CD4-positive, alpha-beta T cell (primary cell): ENCODE measurements around the gene PRKCG. TPM values are rescaled to one million over a fixed set of nuclear protein-coding genes. Genes with fewer than 3 reads are reported as not detected.
A peak's percentile ranks its signal among the peaks of the same experiment; 100 is the strongest.

Source experiments
- ATAC-seq: fragments of 200-7000 bp; cut with Tn5 transposase; one replicate; pipeline ENCODE4 v1.10.0; 2022; ENCODE audit warnings: mild to moderate bottlenecking; ENCODE audit not compliant: poor library complexity
- CTCF ChIA-PET: fragments of 350-600 bp; sonication (Branson Sonifier 250); formaldehyde crosslinking; loops from one replicate; lab custom pipeline; 2021; ENCODE audit warnings: antibody characterized with exemption, inconsistent platforms; lab: Charles Lee
- POLR2A ChIA-PET: fragments of 350-600 bp; sonication (Branson Sonifier 250); formaldehyde crosslinking; loops from one replicate; lab custom pipeline; 2021; ENCODE audit warnings: antibody characterized with exemption, inconsistent platforms; lab: Charles Lee
- DNase-seq, 14 experiments: peaks; one replicate each; pipeline ENCODE4 v3.0.0-alpha.2; 2013 to 2020; ENCODE audit warnings: mixed read lengths in 2 of 14
- H3K27ac ChIP-seq, 2 donors: one replicate each; pipeline versions ENCODE4 v1.5.1 to v1.7.0; 2013; ENCODE audit warnings: low read length in 2 of 2, low read depth in 1 of 2, mild to moderate bottlenecking in 1 of 2
- H3K27me3 ChIP-seq, 2 experiments: 1 replicate in 1 of 2; 2 replicates in 1 of 2; pipeline versions ENCODE4 v1.6.1 to v1.7.0; 2013; ENCODE audit warnings: low read length in 2 of 2, control low read depth in 1 of 2, mild to moderate bottlenecking in 1 of 2, moderate library complexity in 1 of 2; ENCODE audit not compliant: insufficient read depth in 2 of 2, control insufficient read depth in 1 of 2
- H3K36me3 ChIP-seq: one replicate; pipeline ENCODE4 v1.6.1; 2013; ENCODE audit warnings: low read length, control low read depth; ENCODE audit not compliant: insufficient read depth
- H3K4me1 ChIP-seq: one replicate; pipeline ENCODE4 v1.6.1; 2013; ENCODE audit warnings: low read length, control low read depth; ENCODE audit not compliant: insufficient read depth
- H3K4me3 ChIP-seq: one replicate; pipeline ENCODE4 v1.5.1; 2013; ENCODE audit warnings: mild to moderate bottlenecking, low read length, moderate library complexity
- H3K9me3 ChIP-seq, 2 experiments: 1 replicate in 1 of 2; 2 replicates in 1 of 2; pipeline versions ENCODE4 v1.6.1 to v1.7.0; 2013; ENCODE audit warnings: low read length in 2 of 2, mild to moderate bottlenecking in 2 of 2, control low read depth in 1 of 2, moderate library complexity in 1 of 2; ENCODE audit not compliant: control insufficient read depth in 1 of 2, insufficient read depth in 1 of 2
- H3K27ac Mint-ChIP-seq: one replicate; pipeline ENCODE4 v1.8.0; 2020; ENCODE audit warnings: mixed read lengths
- H3K27me3 Mint-ChIP-seq: one replicate; pipeline ENCODE4 v1.8.0; 2021; ENCODE audit warnings: mixed read lengths
- H3K36me3 Mint-ChIP-seq: one replicate; pipeline ENCODE4 v1.8.0; 2021; ENCODE audit warnings: low read depth, mixed read lengths
- H3K4me1 Mint-ChIP-seq: one replicate; pipeline ENCODE4 v1.8.0; 2021; ENCODE audit warnings: low read depth, mixed read lengths
- H3K4me3 Mint-ChIP-seq: one replicate; pipeline ENCODE4 v1.8.0; 2020; ENCODE audit warnings: mild to moderate bottlenecking, mixed read lengths
- H3K9me3 Mint-ChIP-seq: one replicate; pipeline ENCODE4 v1.8.0; 2020; ENCODE audit warnings: mixed read lengths
- intact Hi-C, 2 experiments: fragments of 100-400 bp; cut with DNase I in 1 of 2; cut with micrococcal nuclease in 1 of 2; formaldehyde crosslinking; loops; one replicate each; pipeline versions ENCODE4 v1.15.1 to v1.9.0; 2023 to 2025; cut with DNase I, micrococcal nuclease
- total RNA-seq, 174 experiments: library from RNA in 2 of 174; stranded (reverse) in 2 of 174; gene quantifications; one replicate each; pipeline ENCODE4 v1.2.3 and lab custom pipeline; 2021 to 2026
- TF ChIP-seq, protein P1 (sequence below): fragments of 200-600 bp; IDR thresholded peaks from one replicate; pipeline ENCODE4 v1.8.0; 2022; ENCODE audit warnings: antibody characterized with exemption, mild to moderate bottlenecking

PRKCG gene
- total RNA-seq, 2 experiments from 2014 or later, result 1.5 to 1.6 TPM

GRCh38 chr19:53898636-53899341 is 16.8 kb downstream of the PRKCG start:
- DNase-seq (peak in 1 of 14 experiments; percentile 53), ATAC-seq (no peak)
- H3K9me3 Mint-ChIP-seq, result peaks cover 6% of the 10 kb centered on the region
- H3K36me3 ChIP-seq, result no peaks in the 10 kb centered on the region
- no peak overlapping the region for H3K27ac Mint-ChIP-seq
- peaks cover 0 to 24% of the 10 kb centered on the region in 2 experiments for H3K9me3 ChIP-seq
- ChIA-PET CTCF (no interaction called here), POLR2A (no interaction called here)
- no peaks in the 10 kb centered on the region for H3K4me1 ChIP-seq
- TF ChIP-seq, protein P1, sequence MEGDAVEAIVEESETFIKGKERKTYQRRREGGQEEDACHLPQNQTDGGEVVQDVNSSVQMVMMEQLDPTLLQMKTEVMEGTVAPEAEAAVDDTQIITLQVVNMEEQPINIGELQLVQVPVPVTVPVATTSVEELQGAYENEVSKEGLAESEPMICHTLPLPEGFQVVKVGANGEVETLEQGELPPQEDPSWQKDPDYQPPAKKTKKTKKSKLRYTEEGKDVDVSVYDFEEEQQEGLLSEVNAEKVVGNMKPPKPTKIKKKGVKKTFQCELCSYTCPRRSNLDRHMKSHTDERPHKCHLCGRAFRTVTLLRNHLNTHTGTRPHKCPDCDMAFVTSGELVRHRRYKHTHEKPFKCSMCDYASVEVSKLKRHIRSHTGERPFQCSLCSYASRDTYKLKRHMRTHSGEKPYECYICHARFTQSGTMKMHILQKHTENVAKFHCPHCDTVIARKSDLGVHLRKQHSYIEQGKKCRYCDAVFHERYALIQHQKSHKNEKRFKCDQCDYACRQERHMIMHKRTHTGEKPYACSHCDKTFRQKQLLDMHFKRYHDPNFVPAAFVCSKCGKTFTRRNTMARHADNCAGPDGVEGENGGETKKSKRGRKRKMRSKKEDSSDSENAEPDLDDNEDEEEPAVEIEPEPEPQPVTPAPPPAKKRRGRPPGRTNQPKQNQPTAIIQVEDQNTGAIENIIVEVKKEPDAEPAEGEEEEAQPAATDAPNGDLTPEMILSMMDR, result no peak
- H3K36me3 Mint-ChIP-seq, result no peaks in the 10 kb centered on the region
- intact Hi-C loops, result loop anchor here in 1 of 2 experiments (10.0 kb wide), 1 partner anchor 304 kb away; no protein-coding TSS in a partner anchor
- no peak overlapping the region for H3K4me3 ChIP-seq
- peaks cover 31 to 32% of the 10 kb centered on the region in 2 experiments for H3K27me3 ChIP-seq
- H3K4me1 Mint-ChIP-seq, result peaks cover 5% of the 10 kb centered on the region
- H3K27ac ChIP-seq, result no peak overlapping the region
- H3K27me3 Mint-ChIP-seq, result peaks cover 86% of the 10 kb centered on the region
- no peak overlapping the region for H3K4me3 Mint-ChIP-seq

DNA sequence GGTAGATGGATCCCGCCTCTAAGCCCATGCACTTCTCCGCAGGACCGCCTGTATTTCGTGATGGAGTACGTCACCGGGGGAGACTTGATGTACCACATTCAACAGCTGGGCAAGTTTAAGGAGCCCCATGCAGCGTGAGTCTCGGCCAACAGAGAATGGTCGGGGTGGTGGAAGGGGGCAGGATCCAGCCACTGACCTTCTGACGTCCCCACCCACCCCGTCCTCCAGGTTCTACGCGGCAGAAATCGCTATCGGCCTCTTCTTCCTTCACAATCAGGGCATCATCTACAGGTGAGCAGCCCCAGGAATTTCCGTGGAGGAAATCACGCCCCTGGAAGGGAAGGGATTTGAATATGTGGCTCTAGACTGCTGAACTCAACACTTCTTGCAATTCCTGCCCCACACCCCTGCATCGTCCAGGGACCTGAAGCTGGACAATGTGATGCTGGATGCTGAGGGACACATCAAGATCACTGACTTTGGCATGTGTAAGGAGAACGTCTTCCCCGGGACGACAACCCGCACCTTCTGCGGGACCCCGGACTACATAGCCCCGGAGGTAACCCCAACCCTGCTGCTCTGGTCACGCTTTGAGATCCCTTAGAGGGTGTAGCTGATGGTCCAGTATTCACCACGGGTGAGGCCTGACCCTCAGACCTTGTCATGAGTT is 18.3 kb downstream of the PRKCG start:
- no peak for ATAC-seq
- CTCF ChIA-PET, result no interaction called here

GRCh38 chr19:53903055-53903680 is 21.2 kb downstream of the PRKCG start:
- DNase-seq (peak in 8 of 14 experiments; percentile 17 to 83 (median 36)), ATAC-seq (peak; percentile 24)
- Mint-ChIP-seq H3K4me1 (peaks cover 20% of the 10 kb centered on the region), H3K4me3 (no peak overlapping the region), H3K9me3 (peaks cover 6% of the 10 kb centered on the region), H3K27me3 (peaks cover 94% of the 10 kb centered on the region), H3K27ac (no peak overlapping the region), H3K36me3 (no peaks in the 10 kb centered on the region)
- ChIA-PET POLR2A (no interaction called here), CTCF (interaction anchor here (0.6 kb wide), 1 partner anchor 14 kb away, joined by 3 read pairs; no protein-coding TSS in a partner anchor)
- Histone ChIP-seq H3K36me3 (no peaks in the 10 kb centered on the region), H3K4me3 (no peak overlapping the region), H3K27me3 (peaks cover 38 to 47% of the 10 kb centered on the region in 2 experiments), H3K9me3 (peaks cover 0 to 45% of the 10 kb centered on the region in 2 experiments), H3K4me1 (peaks cover 19% of the 10 kb centered on the region), H3K27ac (no peak overlapping the region)
- TF ChIP-seq, protein P1, result no peak
- intact Hi-C loops, result loop anchor here in 1 of 2 experiments (2.0 to 5.0 kb wide), 2 partner anchors 26 to 79 kb away; no protein-coding TSS in a partner anchor

More for the DNA sequence above, 18.3 kb downstream of the PRKCG start:
- Histone ChIP-seq H3K4me3 (no peak overlapping the region), H3K27me3 (peaks cover 32 to 37% of the 10 kb centered on the region in 2 experiments), H3K27ac (no peak overlapping the region), H3K9me3 (peaks cover 0 to 24% of the 10 kb centered on the region in 2 experiments), H3K36me3 (no peaks in the 10 kb centered on the region), H3K4me1 (no peaks in the 10 kb centered on the region)
- TF ChIP-seq, protein P1, result no peak
- Mint-ChIP-seq H3K27ac (no peak overlapping the region), H3K4me3 (no peak overlapping the region), H3K4me1 (peaks cover 5% of the 10 kb centered on the region), H3K9me3 (peaks cover 6% of the 10 kb centered on the region), H3K27me3 (peaks cover 90% of the 10 kb centered on the region), H3K36me3 (no peaks in the 10 kb centered on the region)
- no peak for DNase-seq
- POLR2A ChIA-PET, result no interaction called here
- intact Hi-C loops, result loop anchor here in 1 of 2 experiments (5.0 kb wide), 1 partner anchor 82 kb away; no protein-coding TSS in a partner anchor
